Islet of Langerhans (tissue), 1 donor: ENCODE data around the gene COL25A1.

Experiments used
- FAIRE-seq: peaks from one replicate; lab custom pipeline; 2011; peaks lifted over from hg19 to GRCh38; lab: Jason Lieb, UNC

COL25A1 gene

GRCh38 chr4:109302361-109303139, at the start of gene COL25A1:
Gene COL25A1 (minus strand): TSS chr4:109302658.
- FAIRE-seq: no peak

- FAIRE-seq: no peak
Measured at GRCh38 chr4:109350121-109350520, 47.7 kb upstream of the COL25A1 start.

- no peak for FAIRE-seq
Measured at GRCh38 chr4:109334129-109335105, 32.0 kb upstream of the COL25A1 start.

- no peak for FAIRE-seq
Measured at GRCh38 chr4:109332926-109333464, 30.5 kb upstream of the COL25A1 start.

- FAIRE-seq: no peak
Measured at GRCh38 chr4:109327641-109328040, 25.2 kb upstream of the COL25A1 start.

GRCh38 chr4:109325698-109326097, 23.2 kb upstream of the COL25A1 start:
- FAIRE-seq: no peak

GRCh38 chr4:109323348-109323747, 20.9 kb upstream of the COL25A1 start:
- FAIRE-seq: no peak

- FAIRE-seq: no peak
Measured at GRCh38 chr4:109321232-109321631, 18.8 kb upstream of the COL25A1 start.

GRCh38 chr4:109319684-109320083, 17.2 kb upstream of the COL25A1 start:
- FAIRE-seq: no peak

GRCh38 chr4:109319156-109319555, 16.7 kb upstream of the COL25A1 start:
- no peak for FAIRE-seq

GRCh38 chr4:109315818-109316217, 13.4 kb upstream of the COL25A1 start:
- FAIRE-seq: no peak

GRCh38 chr4:109315341-109315740, 12.9 kb upstream of the COL25A1 start:
- FAIRE-seq: no peak

- no peak for FAIRE-seq
Measured at GRCh38 chr4:109313168-109314133, 11.0 kb upstream of the COL25A1 start.

GRCh38 chr4:109303140-109303496, 660 bp upstream of the COL25A1 start:
- no peak for FAIRE-seq

GRCh38 chr4:109301651-109302360, 652 bp downstream of the COL25A1 start:
- FAIRE-seq: no peak

GRCh38 chr4:109298279-109299010, 4.0 kb downstream of the COL25A1 start:
- peak; percentile 97 for FAIRE-seq

- no peak for FAIRE-seq
Measured at GRCh38 chr4:109296527-109296926, 5.9 kb downstream of the COL25A1 start.

GRCh38 chr4:109295081-109295480, 7.4 kb downstream of the COL25A1 start:
- FAIRE-seq: no peak

GRCh38 chr4:109294468-109295020, 7.9 kb downstream of the COL25A1 start:
- no peak for FAIRE-seq

GRCh38 chr4:109294006-109294405, 8.5 kb downstream of the COL25A1 start:
- no peak for FAIRE-seq
